HG03571 (cell line): Measurements from ENCODE around the gene NRIP2.

Source experiments
- ATAC-seq: cut with Tn5 transposase; IDR thresholded peaks from one replicate; pipeline ENCODE4 v1.9.1; 2021; ENCODE audit not compliant: unreplicated experiment

The NRIP2 gene

DNA sequence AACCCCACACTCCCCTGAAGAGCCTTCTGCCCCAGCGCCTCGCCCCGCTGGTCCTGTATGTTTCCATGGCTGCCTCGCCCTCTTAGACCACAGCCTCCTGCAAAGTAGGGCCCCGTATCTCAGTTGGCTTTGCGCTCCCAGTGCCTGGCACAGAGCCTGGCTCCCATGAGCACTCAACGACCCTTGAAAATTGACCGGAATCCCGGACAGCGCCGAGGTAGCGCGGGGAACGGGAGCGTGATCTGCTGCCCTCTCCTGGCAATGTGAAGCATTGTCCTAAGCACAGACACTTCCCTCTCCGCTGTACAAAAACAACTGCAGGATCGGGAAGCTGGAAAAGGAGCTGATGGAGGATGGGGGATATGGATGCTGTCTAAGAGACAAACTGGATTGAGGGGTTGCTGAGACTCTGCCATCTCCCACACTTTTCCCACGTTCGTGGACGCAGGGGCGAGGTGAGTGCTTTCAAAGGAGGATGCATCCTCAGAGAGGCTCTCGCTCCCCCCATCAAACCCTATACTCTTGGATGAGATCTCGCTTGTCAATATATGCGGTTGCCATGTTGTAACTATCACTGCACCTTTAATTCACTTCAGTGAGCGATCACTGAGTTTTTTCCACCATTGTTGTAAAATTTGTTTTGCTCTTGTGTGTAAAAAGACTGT, 50.8 kb downstream of the NRIP2 start:
- no peak for ATAC-seq

DNA sequence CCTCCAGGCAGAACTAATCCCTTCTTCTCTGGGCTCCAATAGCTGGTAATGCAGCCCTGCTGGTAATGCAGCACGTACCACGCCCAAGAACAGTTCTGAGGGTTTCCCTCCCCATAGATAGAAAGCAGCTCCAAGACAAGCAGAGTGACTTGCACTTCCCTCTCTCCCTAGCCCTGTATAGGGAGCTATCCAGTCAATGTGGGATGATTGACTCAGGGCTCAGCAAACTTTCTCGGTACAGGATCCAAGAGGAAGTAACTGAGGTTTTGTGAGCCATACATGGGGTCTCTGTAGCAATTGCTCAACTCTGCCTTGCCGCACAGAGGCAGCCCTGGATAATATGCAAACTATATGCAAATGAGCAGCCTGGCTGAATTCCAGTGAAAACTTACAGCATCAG, 55.6 kb downstream of the NRIP2 start:
- ATAC-seq = no peak

DNA sequence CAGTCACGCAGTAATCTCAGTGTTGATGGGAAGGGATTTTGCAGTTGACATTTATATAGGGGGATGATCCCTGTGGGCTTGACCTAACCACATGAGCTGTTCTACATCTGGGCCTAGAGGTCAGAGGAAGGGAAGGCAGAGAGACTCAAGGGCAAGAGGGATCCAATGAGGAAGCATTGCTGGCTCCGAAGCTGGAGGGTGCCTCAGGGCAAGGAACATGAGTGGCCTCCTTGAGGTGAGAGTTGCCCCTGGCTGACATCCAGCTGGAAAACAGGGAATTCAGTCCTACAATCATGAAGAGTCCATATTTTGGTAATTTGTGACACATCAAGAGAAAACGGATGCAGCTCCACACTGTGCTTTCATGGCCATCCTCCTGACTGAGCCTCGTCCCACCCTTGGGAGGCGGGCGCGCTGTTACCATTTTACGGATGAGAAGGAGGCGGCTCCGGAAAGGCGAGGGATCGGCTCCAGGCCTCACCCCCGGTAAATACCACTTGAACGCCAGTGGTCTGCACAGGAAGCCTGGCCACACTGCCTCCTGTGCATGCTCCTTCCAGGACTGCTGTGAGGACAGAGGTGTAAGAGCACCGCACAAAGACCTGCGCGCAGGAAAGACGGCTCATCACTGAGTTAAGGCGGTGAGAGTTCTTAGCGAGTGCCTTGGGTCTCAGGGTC, 58.6 kb downstream of the NRIP2 start:
- ATAC-seq = no peak

DNA sequence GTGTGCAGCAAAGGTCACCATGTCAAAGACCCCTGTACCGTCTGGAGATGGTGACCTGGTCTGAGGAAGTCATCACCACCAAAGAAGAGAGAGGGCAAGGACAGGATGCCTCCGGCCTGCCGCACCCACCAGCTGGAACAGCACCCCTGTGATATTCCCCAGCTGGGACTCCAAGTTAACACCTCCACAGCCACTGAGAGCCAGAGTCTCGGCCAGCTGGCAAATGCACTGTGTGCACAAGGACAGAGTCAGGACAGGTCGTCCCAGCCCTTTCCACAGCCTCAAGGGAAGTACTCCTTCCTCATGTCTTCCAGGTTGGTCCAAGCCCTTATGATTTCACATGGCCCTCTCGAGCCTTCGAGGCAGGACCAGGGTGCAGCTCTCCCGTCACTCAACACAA, 59.4 kb downstream of the NRIP2 start:
- no peak for ATAC-seq
